MM.1S (cell line): ENCODE results near the gene GRB10.

Experiments
- EZH2 ChIP-seq: fragments of 300-600 bp; sonication (generic); optimal IDR thresholded peaks from 2 replicates; pipeline ENCODE3; 2017; ENCODE audit warnings: low read depth, mild to moderate bottlenecking, antibody characterized with exemption, low read length, mixed read lengths
- EZH2phosphoT487 ChIP-seq: fragments of 300-600 bp; sonication (generic); IDR thresholded peaks from 2 replicates; pipeline ENCODE4 v1.6.1; 2018; ENCODE audit warnings: antibody characterized with exemption, low read length
- TF ChIP-seq, protein P1 (sequence below): fragments of 300-600 bp; sonication (generic); IDR thresholded peaks from 2 replicates; pipeline ENCODE4 v1.5.1; 2016; ENCODE audit warnings: antibody characterized with exemption, low read length, mixed read lengths

DNA sequence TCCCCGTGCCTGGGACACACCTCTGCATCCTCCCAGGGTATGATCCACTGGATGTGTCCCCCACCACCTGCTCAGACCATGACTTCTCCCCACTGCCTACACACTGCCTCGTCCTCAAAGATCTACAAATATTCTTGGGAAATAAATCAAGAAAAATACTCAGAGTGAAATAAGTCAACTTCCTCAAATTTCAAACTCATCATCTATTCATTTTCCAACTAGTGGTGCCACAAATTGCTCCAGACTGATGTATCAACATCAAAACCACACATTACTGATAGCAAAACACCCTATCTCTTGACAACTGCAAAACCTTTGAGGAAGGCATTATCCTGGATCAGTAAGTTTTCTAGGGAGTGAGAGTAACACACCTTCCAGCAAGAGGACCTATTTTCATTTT is 87.7 kb downstream of the GRB10 start:
- TF ChIP-seq, protein P1, sequence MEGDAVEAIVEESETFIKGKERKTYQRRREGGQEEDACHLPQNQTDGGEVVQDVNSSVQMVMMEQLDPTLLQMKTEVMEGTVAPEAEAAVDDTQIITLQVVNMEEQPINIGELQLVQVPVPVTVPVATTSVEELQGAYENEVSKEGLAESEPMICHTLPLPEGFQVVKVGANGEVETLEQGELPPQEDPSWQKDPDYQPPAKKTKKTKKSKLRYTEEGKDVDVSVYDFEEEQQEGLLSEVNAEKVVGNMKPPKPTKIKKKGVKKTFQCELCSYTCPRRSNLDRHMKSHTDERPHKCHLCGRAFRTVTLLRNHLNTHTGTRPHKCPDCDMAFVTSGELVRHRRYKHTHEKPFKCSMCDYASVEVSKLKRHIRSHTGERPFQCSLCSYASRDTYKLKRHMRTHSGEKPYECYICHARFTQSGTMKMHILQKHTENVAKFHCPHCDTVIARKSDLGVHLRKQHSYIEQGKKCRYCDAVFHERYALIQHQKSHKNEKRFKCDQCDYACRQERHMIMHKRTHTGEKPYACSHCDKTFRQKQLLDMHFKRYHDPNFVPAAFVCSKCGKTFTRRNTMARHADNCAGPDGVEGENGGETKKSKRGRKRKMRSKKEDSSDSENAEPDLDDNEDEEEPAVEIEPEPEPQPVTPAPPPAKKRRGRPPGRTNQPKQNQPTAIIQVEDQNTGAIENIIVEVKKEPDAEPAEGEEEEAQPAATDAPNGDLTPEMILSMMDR = no peak
- TF ChIP-seq EZH2 (no peak), EZH2phosphoT487 (no peak)
